CD4-positive, alpha-beta T cell treated with Interleukin-4 for 4 hours (primary cell): ENCODE measurements around the gene TNFSF13B.

Experiments used
- DNase-seq: peaks from one replicate; pipeline ENCODE4 v3.0.0-alpha.2; 2020

The TNFSF13B gene

DNA sequence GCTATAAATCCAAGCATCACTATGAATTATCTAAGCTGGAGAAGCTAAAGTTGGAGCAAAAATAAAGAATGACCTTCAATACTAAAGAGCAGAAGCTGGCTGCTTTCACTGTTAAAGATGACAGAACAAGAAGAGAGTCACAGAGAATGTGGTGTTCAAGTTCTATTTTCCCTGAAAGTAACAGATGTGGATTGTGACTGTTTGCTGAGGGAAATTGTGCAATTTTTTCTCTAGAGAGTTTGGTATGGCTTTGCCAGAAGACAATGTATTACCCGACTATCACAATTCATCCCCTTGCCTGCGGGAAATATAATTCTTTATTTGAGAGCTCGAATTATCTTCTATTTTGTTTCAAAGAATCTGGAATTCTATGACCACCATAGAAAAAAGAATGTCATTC is 83.1 kb downstream of the TNFSF13B start:
- no peak for DNase-seq

DNA sequence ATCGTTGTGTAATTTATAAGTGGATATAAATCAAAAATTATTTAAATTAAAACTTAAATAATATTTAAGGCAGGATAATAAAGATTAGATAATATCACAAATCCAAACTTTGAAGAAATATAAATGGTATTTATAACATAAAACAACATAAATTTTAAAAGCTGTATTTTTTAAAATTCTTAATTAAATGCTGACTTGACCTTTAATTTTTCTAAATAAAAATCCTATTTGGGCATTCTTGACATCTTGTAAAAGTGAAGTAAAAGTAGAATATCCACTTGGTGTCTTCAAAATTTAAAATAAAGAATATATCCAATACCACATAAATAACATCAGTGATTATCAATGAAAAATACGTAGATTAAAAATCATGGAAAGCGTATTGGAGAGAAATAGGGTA is 87.7 kb downstream of the TNFSF13B start:
- no peak for DNase-seq
